ENCODE results near the gene TCF4.
"Not testable (repeated sequence)": the region's sequence is repeated elsewhere in the genome, so short reads cannot be mapped to it uniquely, and the experiment has no call there.

Gene TCF4

DNA sequence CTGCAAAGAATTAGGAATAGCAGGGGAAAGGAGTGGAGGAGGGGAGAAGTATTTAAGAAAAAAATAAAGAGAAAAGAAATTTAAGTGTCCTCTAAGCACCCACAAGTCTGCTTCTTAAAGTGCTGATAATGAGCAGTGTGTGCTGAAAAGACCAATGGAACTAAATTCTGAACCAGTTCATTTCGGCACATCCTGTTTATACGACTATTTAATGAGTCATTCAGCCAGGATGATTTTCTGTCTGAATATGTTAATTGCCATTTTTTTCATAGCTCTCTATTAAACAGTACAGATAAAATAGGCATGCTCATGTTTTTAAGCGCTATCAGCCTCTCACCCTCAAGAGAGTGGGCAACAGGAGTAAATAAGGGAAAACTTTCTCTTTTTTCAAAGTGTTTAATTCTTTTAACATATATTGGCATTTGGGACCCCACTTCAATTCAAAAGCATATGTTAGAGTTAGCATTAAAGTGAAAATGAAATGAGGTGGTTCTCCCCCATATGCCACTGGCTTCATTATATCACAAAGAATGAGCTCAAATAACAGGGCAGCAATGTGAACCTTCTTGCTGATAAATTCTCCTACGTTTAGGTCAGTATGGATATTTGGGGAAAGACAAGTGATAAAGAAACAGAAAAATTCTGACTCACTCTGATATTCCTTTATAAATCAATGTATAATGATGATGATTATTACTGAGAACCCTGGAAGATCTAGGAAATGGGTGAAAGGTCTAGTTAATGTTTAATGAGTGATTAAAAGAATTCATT lies 87.5 kb downstream of the TCF4 start:
- no peak for FAIRE-seq

DNA sequence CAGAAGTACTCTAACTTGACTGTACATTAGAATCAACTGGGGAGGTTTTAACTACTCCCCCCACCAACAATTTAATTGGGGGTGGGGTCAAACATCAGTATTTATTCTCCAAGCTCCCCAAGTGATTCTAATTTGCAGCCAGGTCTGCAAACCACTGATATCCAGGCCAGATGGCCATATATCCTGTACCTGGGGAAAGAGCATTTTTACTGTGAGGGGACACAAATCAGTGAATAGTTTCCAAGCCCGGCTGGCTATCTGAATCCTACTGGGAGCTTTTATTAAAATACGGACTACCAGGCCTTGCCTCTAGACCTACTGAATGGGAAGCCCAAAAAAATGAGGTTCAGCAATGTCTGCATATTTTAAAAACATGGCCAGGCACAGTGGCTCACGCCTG lies 88.5 kb downstream of the TCF4 start:
- no peak for FAIRE-seq

DNA sequence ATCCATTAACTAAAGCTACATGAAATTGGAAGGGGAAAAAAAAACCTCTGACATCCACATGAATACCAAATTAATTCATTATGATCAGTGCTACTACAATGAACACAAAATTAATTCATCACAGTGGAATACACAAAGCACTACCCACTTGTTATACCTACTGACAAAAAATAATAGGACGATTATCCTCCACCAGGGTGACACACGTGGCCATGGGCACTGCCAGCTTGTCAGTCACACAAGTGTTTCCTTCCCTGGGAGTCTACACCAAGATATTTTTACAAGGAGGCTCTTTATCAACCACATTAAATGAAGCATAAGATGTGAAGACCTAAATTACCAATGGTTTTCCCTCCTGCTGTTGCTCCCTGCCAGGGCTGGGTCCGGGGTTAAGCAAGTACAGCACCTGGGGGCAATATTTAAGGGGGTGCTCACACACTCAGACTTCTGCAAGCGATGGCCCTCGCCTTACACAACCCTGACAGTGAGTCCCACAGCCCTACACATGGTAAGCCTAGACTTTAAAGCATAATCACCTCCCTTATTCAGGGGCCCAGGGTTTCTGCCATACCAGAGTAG lies 90.1 kb downstream of the TCF4 start:
- FAIRE-seq: no peak

DNA sequence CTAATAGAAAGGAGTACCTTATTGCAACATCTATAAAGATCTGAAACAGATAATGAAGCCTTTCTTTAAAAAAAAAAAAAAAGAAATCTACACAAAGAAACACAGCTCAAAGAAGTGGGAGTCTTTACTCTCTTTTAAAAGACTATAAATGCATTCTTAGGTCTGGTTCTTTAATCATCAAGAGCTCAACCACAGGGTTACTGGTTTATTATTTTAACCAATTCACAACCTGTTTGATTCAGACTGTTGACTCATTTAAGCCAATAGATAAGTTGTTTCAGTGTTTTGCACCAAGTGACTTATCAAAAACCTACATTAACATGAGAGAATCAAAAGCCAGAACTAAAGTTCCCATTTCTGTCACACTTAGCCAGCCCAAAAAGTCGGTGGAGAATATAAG lies 93.1 kb downstream of the TCF4 start:
- no peak for FAIRE-seq

DNA sequence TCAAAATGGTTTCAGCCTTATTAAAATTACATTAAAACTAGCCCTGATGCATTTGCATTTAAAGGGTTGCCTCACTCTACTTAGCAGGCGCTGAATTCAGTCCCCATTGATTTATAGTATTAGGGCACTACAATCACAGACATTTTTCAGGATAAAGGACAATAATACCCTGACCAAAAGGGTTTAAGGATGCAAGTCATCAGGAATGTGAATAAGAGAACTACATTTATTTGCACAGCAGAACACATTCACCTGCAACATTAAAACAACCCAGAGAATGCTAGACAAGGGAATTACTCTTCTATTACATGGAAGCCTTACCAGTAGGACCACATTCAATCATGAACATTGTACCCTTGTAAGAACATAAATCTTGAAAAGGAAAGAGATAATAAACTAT lies 93.6 kb downstream of the TCF4 start:
- no peak for FAIRE-seq

DNA sequence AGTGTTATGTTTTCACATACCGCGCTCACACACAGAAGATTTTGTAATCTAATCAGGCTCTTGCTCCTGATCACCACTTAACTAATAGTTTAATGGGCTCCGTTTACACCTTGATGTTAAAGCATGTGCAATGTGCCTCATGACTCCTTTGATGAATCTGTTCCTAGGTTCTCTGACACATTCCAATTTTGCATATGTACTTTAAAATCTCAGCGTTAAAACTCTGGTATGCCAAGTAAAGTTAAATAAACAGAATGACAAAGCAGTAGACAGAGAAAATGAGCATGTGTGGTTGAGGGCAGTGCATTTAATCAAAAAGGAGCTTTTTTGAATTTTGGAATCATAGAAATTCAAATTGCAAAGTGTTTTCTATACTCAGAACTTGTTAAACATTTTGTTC lies 96.4 kb downstream of the TCF4 start:
- FAIRE-seq: no peak

DNA sequence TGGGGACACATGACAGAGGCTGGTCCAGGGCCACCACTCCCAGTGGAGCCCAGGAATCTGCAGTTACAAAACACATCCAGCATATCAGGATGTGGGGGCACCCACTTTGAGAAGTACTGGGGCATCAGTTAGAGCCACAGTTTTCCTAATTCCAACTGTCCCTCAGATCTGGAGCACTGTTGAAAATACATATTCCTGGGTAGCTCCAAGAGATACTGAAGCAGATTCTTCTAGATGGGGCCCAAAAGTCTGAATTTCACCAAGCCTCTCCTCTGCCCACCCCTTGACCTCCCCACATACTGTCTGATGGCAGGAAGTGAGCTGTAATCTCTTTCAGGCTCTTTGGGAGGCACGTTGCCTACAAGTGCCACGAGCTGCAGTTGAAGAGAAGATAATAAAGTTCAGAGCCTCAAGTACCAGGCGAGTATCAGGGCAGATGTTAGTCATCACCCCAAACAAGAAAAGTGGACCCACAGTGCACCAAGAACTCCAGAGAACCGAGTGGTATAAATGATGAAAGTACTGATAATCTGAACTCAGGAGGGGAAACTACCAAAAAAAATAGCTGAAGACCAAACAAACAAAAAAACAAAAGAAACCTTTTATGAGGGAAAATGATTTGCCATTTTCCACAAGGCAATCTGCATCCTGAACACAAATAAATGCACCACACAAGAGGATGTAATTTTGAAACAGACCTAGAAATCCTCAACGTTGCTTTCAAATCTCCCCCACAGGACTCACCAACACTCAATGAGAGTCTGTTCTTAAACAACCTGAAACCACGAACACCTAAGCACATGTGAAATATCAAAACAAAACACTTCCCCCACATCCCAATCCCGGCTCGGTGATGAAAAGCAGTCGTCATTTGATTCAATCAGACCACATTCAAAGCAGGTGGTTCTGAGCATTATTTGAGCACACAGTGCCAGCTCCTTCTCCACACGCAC lies 98.7 kb downstream of the TCF4 start:
- FAIRE-seq: no peak

DNA sequence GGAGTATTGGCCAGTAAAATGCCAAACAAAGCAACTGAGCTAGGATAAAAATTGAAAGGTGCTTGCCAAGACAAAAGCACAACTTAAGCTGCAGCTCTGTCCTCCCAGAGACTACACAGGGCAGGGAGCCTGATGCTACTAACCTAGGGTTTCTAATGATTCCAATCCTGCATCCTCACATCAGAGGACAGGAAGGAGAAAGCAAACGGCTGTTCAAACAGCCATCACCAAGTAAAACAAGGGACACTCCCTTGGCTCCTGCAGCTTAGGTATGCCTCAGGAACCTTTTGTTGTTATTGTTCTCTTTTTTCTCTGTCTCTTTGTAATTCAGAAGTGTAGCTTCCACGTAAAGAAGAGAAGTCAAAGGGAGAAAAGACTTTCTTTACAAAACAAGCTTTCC lies 99.5 kb downstream of the TCF4 start:
- FAIRE-seq: no peak

DNA sequence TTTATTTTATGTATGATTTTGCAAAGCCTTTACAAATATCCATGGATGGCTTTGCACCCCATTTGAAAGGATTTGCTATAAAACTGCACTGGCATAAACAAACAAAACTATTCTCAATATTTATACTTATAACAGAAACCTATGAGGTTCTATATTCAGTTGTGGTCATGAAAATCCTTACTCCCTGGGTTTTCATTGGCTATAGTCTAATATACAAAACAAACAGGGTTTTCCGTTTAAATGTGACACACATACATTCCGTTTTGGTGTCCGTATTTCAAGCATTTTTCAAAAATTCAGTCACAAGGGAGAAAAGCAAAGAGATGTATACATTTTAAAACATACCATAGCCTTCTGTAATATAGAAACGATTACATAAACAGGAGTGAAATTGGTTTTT lies 100.0 kb downstream of the TCF4 start:
- no peak for FAIRE-seq

DNA sequence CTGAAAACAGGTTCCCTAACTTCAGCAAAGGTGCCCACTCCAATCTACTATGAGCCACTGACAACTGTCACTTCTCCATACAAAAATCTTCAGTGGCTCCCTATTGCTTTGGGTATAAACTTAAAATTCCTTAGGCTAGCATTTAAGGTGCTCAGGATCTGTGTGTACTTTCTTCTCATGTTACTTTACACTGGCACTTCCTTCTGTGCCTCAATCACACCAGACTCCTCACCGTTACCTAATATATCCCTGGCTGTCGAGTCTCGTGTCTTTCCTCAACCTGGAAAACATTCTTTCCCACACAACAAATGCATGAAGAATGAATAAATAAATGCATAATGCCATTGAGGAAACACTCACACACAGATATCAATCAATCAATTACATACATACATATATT lies 101.1 kb downstream of the TCF4 start:
- no peak for FAIRE-seq

DNA sequence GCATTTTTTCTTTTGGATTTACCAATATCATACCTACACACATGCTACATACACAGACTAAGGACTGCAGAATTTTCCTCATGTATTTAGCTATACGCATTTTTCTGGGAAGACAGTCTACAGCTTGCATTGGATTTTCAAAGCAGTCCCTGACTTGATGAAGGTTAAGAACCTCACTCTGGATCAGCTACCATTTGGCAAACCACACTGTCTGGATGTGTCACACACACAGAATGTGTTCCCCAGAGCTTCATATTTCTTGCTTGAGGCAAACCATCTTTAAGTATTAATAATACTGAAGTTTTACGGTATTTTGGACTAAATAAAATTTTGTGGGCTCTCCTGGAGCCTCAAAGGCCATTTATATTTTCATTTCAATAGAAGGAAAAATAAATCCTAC lies 102.3 kb downstream of the TCF4 start:
- no peak for FAIRE-seq

DNA sequence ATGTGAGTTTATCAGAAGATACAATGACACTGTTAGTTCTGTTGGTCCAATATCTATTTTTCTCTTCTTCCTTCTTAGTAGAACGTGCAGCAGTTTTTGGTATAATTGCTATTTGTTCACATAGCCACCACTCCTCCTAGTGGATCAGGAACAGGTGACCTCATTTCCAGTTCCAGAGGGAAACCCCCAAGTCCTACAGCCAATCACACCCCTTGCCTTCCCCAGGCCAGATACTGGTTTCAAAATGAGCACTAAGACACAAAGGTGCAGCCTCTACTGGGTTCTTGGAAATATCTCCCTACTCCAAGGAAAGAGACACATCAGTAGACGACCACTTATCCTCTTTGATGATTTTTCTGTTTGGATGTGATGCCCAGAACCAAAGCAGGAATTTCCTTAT lies 103.2 kb downstream of the TCF4 start:
- no peak for FAIRE-seq

DNA sequence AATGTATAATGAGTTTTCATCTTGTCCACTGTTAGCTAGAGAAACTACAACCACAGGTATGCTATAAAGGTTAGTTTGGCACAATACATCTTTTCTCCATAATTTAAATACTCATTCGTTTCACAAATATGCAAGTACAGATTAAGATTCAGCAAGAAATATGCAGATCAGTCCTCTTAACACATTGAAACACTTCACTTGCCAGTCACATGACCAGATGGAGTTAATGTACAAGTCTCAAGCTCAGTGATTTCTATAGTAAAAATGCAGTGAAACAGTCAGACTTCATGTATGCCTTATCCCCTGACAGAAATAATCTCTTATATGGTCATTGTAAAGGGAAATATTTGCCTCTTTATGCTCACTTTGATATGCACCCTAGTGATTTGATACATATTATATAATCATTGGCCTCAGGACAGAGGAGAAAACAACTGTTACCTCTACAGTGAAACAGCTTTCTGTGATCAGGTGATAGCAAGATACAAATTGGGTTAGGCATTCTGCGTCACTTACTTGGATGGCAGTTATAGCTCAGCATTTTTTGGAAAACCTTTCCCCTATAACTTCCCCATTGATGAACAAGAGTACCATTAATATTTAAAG lies 104.6 kb downstream of the TCF4 start:
- no peak for FAIRE-seq

DNA sequence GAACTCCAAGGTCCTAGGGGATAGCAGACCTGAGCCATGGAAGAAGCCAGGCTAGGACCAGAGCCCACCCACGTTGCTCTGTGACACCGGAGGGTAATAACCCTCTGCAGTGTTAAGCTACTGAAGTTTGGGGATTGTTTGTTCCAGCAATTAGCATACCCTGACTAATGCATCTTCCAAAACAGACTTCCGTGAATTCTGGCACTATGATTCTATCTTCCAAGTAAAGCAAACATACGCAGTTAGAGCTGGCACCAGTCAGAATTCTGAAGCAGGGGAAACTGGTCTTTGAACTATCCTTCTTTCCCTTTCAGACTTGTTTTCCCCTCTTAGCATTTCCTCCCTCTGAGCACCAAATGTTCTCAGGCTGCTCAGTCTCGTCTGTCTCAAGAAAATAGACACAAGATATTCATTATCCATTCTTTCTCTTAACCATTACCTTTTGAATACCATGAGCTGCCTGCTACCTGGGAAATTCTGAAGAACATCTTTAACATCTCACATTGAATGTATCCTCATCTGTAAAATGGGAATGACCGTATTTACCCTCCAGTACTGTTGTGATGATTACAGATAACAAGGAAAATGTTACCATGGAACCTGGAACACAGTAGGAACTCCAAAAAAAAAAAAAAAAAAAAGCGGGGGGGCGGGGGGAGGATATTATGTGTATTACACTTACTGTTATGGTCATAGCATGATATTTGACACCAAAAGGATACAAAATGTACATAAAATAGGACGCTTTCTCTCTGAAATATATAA lies 108.2 kb downstream of the TCF4 start:
- FAIRE-seq: no peak

DNA sequence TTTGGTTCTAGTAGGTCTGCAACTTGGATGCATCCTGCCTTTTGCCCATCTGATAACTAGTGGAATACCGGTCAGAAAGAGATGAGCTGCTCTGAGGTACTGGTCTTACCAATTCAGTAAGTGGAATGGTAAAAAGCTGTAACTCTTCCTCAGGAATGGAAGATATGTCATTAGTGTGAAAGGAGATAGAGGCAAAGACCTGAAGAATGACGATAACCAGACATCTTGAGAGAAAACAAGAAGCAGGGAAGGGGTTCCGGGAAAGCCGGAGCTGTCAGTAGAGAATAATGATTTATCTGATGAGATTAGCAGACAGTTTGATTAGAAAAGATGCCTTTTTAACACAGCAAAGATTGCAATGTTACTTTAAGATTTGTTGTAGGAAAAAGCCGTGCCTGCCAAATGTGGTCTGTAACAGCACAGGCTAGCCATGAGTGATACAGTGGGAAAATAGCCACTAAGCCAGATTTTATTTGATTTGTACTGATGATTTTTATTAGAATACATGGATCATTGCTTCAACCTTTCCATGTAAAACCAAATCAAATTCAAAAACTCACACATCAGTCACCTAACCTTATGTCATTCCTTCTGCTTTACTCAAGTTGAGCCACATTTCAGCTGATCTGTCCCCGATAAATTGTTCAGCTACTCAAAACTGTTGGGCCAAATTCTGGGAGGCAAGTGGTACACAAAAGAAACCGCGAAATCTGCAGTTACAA lies 110.0 kb downstream of the TCF4 start:
- no peak for FAIRE-seq

DNA sequence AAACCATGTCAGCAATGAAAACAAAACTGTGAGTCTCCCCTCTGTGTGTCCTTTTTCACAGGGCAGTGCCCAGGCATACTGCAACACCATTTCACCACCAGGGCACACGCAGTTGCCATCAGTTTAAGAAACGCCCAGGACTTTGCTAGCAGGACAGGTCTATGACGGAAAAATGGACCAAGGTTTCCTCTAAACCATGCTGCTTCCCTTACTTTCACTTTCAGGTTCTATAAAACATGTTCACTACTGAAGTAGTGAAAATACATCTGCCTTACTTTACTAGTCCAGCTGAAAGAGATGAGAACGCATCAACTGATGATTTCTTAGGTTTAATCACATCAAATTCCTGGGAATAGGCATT lies 110.5 kb downstream of the TCF4 start:
- no peak for FAIRE-seq

DNA sequence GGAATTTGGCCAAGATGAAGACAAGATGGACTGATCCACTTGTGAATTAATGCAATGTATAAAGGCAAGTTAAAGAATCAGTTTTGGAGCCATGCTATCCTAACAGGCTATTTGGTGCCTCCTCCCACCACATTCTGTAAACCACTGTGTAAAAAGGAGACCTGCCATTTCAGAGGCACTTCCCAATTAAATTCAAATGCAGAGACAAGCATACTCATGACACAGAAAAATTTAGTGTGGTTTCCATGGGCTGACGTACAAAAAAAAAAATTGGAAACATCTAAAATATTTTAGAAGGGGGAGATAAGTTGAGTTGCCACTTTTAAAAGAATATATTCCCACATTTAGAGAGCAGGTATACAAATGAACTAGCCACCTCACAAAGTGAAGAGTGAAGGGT lies 112.1 kb downstream of the TCF4 start:
- no peak for FAIRE-seq

DNA sequence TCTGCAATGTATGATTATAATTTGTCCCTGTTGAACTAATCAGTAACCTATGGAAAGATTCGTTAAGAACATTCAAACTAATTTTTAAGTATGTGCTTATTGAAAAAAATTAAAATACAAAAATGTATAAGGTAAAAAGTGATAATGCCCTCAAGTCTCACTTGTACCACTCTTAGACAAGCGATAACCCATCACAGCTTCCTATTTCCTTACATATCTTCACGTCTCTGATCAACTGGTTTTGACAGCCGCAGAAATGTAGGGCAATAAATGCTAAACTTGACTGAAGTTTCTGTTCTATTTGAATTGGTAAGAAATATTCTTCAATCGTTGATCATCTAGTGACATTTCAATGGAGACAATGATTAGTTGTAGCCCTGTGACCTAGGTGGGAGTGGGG lies 112.5 kb downstream of the TCF4 start:
- FAIRE-seq: no peak

DNA sequence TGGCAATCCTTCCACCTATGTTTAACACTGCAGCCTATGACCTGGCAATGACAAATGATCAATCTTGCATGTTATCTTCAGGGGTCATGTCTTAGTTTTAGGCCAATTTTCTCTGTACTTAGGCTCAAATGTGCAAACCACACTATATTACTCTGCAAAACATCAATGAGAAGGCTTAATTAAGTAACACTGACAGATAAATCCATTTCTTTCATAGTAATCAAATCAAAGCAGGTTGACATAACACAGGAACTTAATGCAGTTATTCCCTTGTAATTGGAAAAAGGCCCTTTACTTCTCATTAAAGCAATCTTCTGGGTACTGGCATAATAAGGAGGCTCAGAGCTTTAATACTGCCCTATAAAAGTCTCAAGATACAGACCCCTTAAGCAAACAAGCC lies 114.4 kb downstream of the TCF4 start:
- FAIRE-seq: no peak

DNA sequence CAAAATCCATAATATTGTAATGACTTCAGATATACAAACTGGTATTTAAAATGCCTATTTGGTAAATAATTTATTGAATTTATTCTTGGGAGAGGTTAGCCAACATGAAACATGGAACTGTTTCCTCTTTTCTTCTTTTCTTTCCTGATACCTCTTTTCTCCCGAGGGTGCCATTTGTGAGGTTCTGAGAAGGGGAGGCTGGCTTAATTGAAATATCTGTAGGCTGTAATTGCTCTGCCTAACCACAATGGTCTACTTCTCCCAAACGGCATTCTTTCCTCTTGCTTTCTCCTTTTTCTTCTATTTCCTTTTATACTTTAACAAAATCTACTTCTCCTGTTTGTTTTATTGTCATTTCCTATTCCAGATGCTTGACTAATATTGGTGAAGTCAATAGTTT lies 114.9 kb downstream of the TCF4 start:
- no peak for FAIRE-seq

DNA sequence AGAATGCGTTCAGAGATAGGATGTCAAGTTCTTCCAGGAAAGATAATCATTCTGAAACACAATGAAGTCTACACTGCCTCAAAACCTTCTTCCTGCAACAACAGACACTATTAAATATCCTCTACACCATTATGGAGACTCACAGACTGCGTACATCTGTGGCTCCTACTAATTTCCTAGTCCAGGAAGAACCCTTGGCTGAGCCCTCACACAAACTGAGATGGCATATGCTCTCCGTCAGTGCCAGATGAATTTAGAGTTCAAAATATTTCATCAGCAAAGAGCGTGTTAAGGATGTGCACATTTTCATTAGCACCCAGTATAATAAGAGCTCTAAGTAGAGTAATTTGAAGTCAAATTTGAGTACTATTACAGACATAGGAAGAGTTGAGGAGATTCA lies 117.2 kb downstream of the TCF4 start:
- FAIRE-seq: no peak

DNA sequence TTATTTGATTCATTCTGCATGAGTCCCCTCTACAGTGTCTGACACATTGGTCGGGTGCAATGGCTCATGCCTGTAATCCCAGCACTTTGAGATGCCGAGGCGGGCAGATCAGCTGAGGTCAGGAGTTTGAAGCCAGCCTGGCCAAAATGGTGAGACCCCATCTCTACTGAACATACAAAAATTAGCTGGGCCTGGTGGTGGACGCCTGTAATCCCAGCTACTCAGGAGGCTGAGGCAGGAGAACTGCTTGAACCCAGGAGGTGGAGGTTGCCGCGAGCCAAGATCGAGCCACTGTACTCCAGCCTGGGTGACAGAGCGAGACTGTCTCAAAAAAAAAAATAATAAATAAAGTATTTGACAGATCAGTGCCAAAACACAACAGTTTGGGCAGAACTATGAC lies 118.9 kb downstream of the TCF4 start:
- not testable (repeated sequence) for FAIRE-seq

Data from G401.6 (cell line).